TTC549 (cell line): ENCODE measurements around the gene BLOC1S1.

ENCODE experiments used
- FAIRE-seq: peaks from 2 replicates; lab custom pipeline; 2012; peaks lifted over from hg19 to GRCh38; lab: Jason Lieb, UNC

Gene BLOC1S1

GRCh38 chr12:55694651-55695050 is 21.2 kb upstream of the BLOC1S1 start:
- no peak for FAIRE-seq

GRCh38 chr12:55695349-55695748 is 20.5 kb upstream of the BLOC1S1 start:
- FAIRE-seq, result no peak

- no peak for FAIRE-seq
Observed at GRCh38 chr12:55696141-55696540, 19.7 kb upstream of the BLOC1S1 start.

- FAIRE-seq, result no peak
Observed at GRCh38 chr12:55696796-55697462, 18.9 kb upstream of the BLOC1S1 start.

GRCh38 chr12:55697686-55698085 is 18.2 kb upstream of the BLOC1S1 start:
- no peak for FAIRE-seq

GRCh38 chr12:55698241-55698955 is 17.4 kb upstream of the BLOC1S1 start:
- no peak for FAIRE-seq

GRCh38 chr12:55698965-55699364 is 16.9 kb upstream of the BLOC1S1 start:
- FAIRE-seq, result no peak

GRCh38 chr12:55699471-55700055 is 16.3 kb upstream of the BLOC1S1 start:
- no peak for FAIRE-seq

- FAIRE-seq, result no peak
Observed at GRCh38 chr12:55700255-55701018, 15.4 kb upstream of the BLOC1S1 start.

GRCh38 chr12:55702861-55703260 is 13.0 kb upstream of the BLOC1S1 start:
- no peak for FAIRE-seq

GRCh38 chr12:55703288-55703687 is 12.6 kb upstream of the BLOC1S1 start:
- FAIRE-seq, result no peak

- FAIRE-seq, result no peak
Observed at GRCh38 chr12:55703901-55704761, 11.7 kb upstream of the BLOC1S1 start.

- FAIRE-seq, result no peak
Observed at GRCh38 chr12:55704824-55705718, 10.8 kb upstream of the BLOC1S1 start.

GRCh38 chr12:55705782-55706402 is 10.0 kb upstream of the BLOC1S1 start:
- no peak for FAIRE-seq

GRCh38 chr12:55706568-55707218 is 9.2 kb upstream of the BLOC1S1 start:
- no peak for FAIRE-seq

GRCh38 chr12:55707219-55707671 is 8.6 kb upstream of the BLOC1S1 start:
- FAIRE-seq, result no peak

- FAIRE-seq, result no peak
Observed at GRCh38 chr12:55707841-55708694, 7.8 kb upstream of the BLOC1S1 start, which contains the start of gene ITGA7. Gene ITGA7, minus strand, starts transcription at chr12:55707904. Its CDS starts 222 bp downstream, at chr12:55707682.

GRCh38 chr12:55708695-55709233 is 7.1 kb upstream of the BLOC1S1 start:
- no peak for FAIRE-seq
